Embryonic facial prominence (tissue), 1 donor: ENCODE data around the gene NUPR1.
A peak's percentile ranks its signal among the peaks of the same experiment; 100 is the strongest.
"Not testable (repeated sequence)": the region's sequence is repeated elsewhere in the genome, so short reads cannot be mapped to it uniquely, and the experiment has no call there.

ENCODE experiments used
- DNase-seq: peaks from one replicate; pipeline ENCODE4 v3.0.0-alpha.2; 2016; ENCODE audit errors: extremely low spot score

Gene NUPR1

DNA sequence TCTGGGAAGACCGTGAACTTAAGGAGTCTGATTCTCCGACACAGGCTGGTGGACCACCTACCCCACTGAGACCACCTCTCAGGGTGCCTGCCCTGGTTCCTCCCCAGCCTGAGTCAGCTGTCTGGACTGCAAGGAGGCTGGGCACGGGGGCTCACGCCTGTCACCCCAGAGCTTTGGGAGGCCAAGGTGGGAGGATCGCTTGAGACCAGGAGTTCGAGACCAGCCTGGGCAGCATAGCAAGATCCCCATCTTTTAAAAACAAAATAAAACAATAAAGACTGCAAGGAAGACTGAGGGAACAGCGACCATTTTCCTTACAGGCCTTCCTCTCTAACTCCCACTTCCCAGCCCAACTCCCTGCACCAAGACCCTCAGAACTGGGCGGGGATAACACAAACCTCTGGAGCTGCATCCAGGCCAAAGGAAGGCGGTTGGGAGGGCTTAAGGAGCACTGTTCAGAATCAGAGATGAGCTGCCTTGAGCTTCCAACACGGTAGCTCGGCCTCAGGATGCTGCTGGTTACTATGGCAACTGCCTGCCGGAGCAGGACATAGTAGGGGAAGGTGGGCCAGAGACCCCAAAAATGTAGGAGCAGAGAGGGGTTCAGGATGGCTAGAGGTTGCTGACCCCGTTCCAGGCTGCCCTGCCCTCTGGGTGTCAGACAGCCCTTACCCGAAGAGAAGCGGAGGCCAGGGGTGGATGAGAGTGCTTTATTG is 40.0 kb downstream of the NUPR1 start:
- no peak for DNase-seq

DNA sequence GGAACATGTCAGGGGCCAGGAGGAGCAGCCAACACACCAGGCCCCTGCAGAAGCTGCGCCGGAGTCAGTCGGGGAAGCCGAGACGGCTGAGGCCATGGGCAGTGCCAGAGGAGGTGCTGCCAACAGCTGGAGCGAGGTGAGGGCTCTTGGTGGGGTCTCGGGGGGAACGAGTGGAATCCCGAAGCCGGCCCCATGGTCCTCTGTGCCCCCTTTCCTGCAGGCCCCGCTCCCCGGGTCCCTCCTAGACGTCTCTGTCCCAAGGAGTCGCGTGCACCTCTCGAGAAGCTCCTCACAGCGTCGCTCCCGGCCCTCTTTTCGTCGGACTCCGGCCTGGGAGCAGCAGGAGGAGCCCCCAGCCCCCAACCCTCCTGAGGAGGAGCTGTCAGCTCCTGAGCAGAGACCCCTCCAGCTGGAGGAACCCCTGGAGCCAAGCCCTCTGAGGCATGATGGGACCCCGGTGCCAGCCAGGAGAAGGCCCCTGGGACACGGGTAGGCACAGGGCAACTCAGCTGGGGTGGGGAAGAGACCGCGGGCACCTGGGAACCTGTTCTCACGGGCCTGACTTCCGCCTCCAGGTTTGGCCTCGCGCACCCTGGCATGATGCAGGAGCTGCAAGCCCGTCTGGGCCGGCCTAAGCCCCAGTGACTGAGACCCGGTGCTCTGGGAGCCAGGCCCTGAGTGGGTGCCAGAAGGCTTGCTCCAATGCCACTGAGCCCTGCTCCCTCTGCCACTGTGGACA is 40.7 kb downstream of the NUPR1 start:
- DNase-seq = no peak

DNA sequence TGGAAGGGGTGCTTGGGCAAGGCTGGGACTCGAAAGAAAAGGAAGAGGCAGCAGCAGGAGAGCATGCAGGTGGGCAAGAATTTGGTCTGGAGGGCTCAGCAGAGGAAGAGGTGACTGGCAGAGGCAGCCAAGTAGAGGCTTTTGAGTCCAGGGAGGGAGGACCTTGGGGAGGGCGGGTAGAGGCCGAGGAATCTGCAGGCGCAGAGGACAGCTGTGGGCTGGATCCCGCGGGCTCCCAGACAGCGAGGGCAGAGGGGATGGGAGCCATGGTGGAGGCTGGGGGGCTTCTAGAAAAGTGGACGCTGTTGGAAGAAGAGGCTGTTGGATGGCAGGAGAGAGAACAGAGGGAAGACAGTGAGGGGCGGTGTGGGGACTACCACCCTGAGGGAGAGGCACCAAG is 41.4 kb downstream of the NUPR1 start:
- no peak for DNase-seq

DNA sequence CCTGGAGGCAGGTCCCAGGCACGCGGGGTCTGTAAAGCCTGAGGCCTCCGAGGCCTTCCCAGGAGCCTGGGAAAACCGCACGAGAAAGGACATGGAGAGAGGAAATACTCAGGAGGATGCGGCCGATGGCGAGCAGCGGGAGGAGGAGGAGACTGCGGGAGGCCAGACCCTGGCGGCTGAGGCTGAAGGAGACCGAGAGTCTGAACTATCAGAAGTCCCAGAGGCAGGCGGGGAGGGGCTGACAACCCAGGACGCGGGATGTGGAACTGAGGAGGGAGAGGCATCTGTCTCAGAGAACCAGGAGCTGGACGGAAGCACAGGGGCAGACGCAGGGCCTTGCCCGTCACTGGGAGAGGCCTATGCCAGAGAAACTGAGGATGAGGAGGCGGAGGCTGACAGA is 41.9 kb downstream of the NUPR1 start:
- DNase-seq = no peak

DNA sequence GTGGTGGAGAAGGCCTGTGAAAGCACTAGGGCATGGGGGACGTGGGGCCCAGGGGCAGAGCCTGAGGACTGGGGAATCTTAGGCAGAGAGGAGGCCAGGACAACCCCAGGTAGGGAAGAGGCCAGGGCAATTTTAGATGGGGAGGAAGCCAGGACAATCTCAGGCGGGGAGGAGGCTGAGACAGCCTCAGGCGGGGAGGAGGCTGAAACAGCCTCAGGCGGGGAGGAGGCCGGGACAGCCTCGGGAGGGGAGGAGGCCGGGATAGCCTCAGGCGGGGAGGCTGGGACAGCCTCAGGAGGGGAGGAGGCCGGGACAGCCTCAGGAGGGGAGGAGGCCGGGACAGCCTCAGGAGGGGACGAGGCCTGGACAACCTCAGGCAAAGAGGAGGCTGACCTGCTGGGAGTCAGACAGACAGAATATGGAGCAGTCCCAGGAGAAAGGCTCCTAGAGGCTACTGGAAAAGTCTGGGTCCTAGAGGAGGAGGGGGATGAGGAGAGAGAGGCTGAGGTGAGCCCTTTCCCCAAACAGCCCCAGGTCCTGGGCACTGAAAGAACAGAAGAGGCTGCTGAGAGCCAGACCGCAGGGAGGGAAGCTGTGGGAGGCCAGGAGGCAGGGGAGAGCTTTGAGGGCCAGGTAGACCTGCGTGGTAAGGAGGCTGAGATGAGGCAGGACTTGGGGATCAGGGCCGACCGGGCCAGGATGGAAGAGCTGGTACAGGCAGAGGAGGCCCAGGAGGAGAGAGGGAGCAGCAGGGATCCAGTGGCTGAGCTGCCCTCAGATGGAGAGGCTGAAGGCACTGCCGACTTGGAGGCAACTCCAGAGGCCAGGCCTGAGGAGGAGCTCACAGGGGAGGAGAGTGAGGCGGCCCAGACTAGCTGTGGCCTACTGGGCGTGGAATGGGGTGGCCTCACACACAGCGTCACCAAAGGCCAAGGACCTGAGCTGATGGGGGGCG is 42.7 kb downstream of the NUPR1 start:
- no peak for DNase-seq

DNA sequence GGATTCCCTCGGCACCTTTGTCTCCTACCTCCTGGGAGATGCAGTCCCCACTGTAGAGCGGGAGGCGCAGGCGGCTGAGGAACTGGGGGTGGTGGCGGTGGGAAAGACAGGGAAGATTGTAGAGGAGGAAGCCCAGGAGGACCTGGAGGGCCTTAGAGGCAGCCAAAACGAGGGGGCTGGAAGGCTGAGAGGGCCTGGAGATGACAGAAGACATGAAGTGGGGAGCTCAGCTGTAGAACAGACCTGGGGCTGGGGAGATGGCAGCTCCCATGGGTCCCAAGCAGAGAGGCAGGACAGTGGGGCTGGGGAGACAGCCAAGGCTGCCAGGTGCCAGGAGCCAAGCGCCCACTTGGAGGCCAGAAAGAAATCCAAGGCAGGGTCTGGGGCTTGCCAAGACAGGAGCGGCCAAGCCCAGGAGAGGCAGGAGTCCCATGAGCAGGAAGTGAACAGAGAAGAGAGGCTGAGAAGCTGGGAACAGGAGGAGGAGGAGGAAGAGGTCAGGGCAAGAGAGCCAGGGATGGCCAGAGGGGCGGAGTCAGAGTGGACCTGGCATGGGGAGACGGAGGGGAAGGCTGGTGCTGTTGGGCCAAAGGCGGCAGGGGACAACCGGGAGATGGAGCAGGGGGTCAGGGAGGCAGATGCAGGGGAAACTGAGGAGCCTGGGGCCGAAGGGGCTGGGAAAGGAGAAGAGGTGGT is 43.5 kb downstream of the NUPR1 start:
- no peak for DNase-seq

DNA sequence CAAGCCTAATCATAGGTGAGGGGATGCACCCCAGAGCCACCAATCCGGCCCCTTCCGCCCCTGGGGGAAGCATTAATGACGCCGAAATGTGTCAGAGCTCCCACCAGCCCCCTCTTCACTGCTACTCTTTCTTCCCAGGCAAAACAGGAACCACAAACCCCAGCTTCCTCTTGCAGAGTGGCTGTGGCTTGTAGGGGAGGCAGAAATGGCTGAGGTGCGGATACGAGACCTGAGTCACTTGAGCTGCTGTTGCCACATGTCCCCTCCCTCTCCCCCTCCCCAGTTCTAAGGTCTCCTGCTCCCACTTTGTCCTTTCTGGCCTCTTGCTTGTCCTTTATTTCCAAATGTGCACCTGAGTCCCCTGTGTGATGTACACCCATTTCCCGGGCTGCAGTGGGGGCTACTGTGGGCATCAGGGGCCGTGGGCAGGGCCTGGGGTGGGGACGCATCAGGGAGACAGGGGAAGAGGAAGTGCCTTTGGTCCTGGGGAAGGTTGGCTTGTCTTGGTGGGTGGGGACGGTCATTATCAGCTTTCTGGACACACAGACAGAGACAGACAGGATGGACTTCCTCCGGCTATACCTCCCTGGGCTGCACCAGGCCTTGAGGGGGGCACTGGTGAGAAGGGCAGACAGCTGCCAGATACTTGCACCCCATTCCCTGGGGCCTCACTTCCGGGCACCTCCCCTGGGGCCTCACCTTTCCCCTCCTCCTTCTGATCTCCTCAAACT is 44.5 kb downstream of the NUPR1 start, which contains the start of gene APOBR:
Gene APOBR, plus strand, starts transcription at position 523 of the 731 bp plus-strand sequence. Its CDS starts 39 bp downstream, at position 562.
- no peak for DNase-seq

DNA sequence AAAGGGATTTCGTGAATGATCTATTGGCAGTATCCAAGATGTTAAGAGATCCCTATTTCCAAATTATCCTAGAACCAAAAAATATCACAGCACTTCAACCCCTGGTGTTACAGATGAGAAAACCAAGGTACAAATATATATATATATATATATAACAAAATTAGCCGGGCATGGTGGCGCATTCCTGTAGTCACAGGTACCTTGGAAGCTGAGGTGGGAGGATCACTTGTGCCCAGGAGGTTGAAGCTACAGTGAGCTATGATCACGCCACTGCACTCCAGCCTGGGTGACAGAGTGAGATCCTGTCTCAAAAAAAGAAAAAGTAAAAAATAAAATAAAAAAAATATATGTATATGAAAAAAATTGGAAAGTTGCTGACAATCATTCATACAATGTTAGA is 46.3 kb downstream of the NUPR1 start:
- peak; percentile 6 for DNase-seq

DNA sequence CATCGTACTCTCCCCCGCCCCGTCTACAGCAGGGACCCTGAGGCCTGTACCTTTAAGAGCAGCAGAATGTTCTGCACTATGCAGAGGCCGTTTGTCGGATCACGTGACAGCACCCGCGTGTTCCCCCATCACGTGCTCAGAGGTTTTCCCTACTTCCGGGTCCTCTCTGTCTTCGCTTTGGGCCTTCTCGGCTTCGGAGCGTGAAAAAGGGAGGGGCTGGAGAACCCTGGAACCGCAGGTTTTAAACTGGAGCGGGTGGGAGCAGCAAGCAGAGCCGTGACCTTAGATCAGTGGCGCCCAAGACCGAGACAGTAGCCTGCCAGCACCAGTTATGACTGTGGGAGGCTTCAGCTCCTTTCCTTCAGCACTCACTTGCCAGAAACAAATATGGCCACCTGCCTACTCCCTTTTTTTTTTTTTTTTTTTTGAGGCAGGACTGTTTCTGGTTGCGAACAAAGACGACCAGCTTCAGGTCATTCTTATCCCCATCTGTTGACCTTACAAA is 46.8 kb downstream of the NUPR1 start, which contains the start of gene CLN3:
Gene CLN3, minus strand, starts transcription at position 105 of the 505 bp plus-strand sequence. CDS start 315 bp downstream, outside the sequence.
- DNase-seq = peak; percentile 87

DNA sequence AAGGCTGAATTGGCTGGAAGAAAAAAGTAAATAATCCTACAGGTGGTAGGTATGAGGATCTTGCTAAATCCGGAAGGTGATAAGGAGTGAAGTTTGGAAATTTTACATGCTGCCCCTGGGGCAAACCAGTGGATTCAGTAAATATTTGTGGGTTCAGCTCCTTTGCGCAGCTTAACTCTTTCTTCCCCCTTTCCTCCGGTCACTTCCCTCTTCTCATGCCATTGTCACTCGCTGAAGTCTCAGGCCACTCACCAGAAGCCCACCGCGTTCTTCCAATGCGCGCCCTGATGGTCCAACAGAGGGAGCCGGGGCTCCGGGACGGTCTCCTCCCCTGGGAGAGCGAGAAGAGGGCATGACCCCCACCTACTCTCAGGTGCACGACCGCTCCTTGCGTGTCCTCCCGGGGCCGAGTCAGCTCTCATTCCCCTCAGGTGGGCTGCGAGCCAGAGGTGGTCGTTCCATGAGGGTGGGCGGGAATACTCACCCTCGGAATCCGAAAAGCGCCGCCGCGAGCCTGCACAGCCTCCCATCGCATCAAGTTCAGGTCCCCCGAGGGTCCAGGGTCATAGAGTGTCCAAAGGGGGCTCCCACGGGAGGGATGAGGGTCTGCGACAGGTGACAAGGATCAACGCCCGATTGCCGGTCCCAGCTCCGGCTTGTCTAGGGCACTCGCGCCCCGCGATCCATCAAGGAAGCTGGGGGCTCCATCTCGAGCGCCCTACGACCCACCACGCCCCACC is 47.4 kb downstream of the NUPR1 start:
- peak; percentile 7 for DNase-seq

DNA sequence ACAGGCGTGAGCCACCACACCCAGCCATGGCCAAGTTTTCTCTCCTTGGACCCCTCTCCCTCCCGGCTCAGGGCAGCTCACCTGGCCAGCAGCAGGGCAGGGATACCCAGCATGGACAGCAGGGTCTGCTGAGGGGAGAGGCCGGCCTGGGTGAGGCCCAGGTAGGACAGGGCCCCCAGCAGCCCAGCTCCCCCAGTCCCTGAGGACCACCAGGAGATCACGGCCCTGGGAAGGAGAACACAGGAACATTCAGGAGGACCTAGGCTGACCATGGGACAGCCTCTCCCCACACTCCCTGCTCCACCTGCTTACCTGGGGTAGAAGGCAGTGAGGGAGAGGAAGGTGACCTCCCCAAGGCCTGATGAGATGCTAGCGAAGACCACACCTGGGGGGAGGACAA is 52.5 kb downstream of the NUPR1 start:
- DNase-seq = no peak

DNA sequence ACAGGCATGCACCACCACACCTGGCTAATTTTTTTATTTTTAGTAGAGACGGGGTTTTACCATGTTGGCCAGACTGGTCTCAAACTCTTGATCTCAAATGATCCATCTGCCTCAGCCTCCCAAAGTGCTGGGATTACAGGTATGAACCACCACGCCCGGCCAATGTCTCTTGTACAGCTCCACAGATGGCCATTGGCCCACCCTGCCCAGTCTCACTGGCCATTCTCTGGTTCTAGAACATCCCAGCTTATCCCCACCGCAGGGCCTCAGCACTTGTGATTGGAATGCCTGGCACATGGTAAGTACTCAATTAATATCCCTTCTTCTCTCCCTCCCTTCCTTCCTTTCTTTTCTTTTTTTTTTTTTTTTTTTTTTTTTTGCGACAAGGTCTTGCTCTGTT is 55.4 kb downstream of the NUPR1 start:
- not testable (repeated sequence) for DNase-seq
